Gastroesophageal sphincter (tissue), 4 donors: ENCODE data around the gene SETBP1. TPM values are rescaled to one million over a fixed set of nuclear protein-coding genes. Genes with fewer than 3 reads are reported as not detected.

ENCODE experiments used
- ATAC-seq: fragments of 150-250 bp; one replicate; pipeline ENCODE4 v1.9.1; 2016; ENCODE audit warnings: mild to moderate bottlenecking, moderate library complexity
- H3K27ac ChIP-seq, 4 donors: fragments of 200-600 bp; sonication (generic) in 3 of 4; 1 replicate in 3 of 4; 2 replicates in 1 of 4; pipeline ENCODE4 v1.5.1; 2016 to 2019
- H3K27me3 ChIP-seq: fragments of 200-600 bp; sonication (generic); one replicate; pipeline ENCODE4 v1.5.1; 2019
- H3K36me3 ChIP-seq, 2 donors: fragments of 200-600 bp; sonication (generic); one replicate each; pipeline ENCODE4 v1.5.1; 2019; ENCODE audit warnings: control low read depth in 1 of 2
- H3K4me1 ChIP-seq, 3 donors: fragments of 200-600 bp; sonication (generic); 1 replicate in 2 of 3; 2 replicates in 1 of 3; pipeline ENCODE4 v1.5.1; 2016 to 2019; ENCODE audit warnings: control low read depth in 2 of 3
- H3K4me3 ChIP-seq, 2 donors: fragments of 200-600 bp; sonication (generic); one replicate each; pipeline ENCODE4 v1.5.1; 2019; ENCODE audit warnings: mild to moderate bottlenecking in 1 of 2, moderate library complexity in 1 of 2
- H3K9me3 ChIP-seq, 3 donors: fragments of 200-600 bp; sonication (generic); one replicate each; pipeline ENCODE4 v1.5.1; 2017 to 2019; ENCODE audit warnings: control low read depth in 2 of 3
- EP300 ChIP-seq: sonication (generic); formaldehyde crosslinking; IDR thresholded peaks from one replicate; pipeline ENCODE4 v1.6.1; 2017; ENCODE audit warnings: antibody characterized with exemption, mild to moderate bottlenecking
- POLR2A ChIP-seq, 2 donors: fragments of 450-650 bp; IDR thresholded peaks; one replicate each; pipeline ENCODE4 v1.6.1; 2017; ENCODE audit warnings: antibody characterized with exemption in 2 of 2, mild to moderate bottlenecking in 2 of 2, moderate library complexity in 1 of 2
- POLR2AphosphoS5 ChIP-seq: sonication (generic); formaldehyde crosslinking; IDR thresholded peaks from one replicate; pipeline ENCODE4 v1.6.1; 2017; ENCODE audit warnings: antibody characterized with exemption
- WGBS, 2 donors: methylation state at CpG; one replicate each; pipeline ENCODE4 v1.1.5; 2018; ENCODE audit warnings: low coverage in 1 of 2; 5-methylcytosine and 5-hydroxymethylcytosine counted together
- total RNA-seq, 4 donors: library from RNA; depleted of rRNA; stranded (reverse); fragments of >200 nt; gene quantifications; one replicate each; pipeline ENCODE4 v1.1.0, GENCODE V29; 2016
- TF ChIP-seq, protein P1 (sequence below), 4 experiments: fragments of 200-600 bp in 2 of 4; fragments of 450-650 bp in 2 of 4; sonication (generic) in 1 of 4; IDR thresholded peaks; one replicate each; pipeline ENCODE4 v1.5.1; 2017 to 2019; ENCODE audit warnings: antibody characterized with exemption in 4 of 4, mild to moderate bottlenecking in 2 of 4, moderate library complexity in 2 of 4

Gene SETBP1
- total RNA-seq, 4 donors from 2014 or later: 42.5 to 87.6 (median 67.8) TPM

DNA sequence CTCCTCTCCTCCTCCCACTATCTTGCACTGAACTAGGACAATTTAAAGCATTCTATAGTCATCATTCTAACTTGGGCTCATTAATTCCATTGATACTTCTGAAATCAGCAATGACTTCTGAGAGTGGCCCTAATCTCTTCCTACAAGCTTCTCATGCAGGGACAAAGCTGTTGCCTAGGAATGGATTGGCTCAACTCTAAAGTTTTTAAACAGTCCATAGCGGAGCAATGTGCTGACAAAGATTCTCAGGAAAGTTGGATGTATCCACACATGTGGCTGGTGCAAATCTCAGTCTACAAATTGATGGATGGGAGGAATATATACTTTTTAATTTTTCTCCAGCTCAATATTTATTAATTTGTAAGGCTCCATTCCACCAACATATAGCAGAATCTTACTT lies 388.9 kb downstream of the SETBP1 start:
- TF ChIP-seq EP300 (no peak), POLR2AphosphoS5 (no peak), POLR2A (IDR thresholded peaks at IDR 0.05) (no peak)
- TF ChIP-seq, protein P1, sequence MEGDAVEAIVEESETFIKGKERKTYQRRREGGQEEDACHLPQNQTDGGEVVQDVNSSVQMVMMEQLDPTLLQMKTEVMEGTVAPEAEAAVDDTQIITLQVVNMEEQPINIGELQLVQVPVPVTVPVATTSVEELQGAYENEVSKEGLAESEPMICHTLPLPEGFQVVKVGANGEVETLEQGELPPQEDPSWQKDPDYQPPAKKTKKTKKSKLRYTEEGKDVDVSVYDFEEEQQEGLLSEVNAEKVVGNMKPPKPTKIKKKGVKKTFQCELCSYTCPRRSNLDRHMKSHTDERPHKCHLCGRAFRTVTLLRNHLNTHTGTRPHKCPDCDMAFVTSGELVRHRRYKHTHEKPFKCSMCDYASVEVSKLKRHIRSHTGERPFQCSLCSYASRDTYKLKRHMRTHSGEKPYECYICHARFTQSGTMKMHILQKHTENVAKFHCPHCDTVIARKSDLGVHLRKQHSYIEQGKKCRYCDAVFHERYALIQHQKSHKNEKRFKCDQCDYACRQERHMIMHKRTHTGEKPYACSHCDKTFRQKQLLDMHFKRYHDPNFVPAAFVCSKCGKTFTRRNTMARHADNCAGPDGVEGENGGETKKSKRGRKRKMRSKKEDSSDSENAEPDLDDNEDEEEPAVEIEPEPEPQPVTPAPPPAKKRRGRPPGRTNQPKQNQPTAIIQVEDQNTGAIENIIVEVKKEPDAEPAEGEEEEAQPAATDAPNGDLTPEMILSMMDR (IDR thresholded peaks at IDR 0.05): no peak
- no peaks in the 10 kb centered on the region for H3K27me3 ChIP-seq
- H3K4me3 ChIP-seq: no peak overlapping the region
- no peak overlapping the region for H3K27ac ChIP-seq
- 38 to 56% methylated on average over 1 of the region's 1 CpG for WGBS, 2 donors
- peaks cover 0 to 17% (median 2%) of the 10 kb centered on the region in 3 donors for H3K4me1 ChIP-seq
- peaks cover 0 to 7% of the 10 kb centered on the region in 2 donors for H3K36me3 ChIP-seq
- no peaks in the 10 kb centered on the region for H3K9me3 ChIP-seq
- ATAC-seq: no peak

DNA sequence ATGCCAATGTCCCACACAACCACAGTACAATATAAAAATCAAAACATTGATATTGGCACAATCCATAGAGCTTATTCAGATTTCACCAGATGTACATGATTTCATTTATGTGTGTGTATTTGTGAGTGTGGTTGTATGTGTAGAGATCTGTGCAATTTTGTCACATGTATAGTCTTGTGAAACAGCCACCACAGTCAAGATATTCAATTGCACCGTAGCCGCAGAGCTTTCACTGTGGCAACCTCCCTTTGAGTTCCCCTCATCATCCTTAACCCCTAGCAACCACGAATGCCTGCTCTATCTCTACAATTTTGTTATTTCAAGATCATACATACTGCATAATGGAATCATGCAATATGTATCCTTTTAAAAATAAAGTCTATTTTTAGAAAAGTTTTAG lies 391.3 kb downstream of the SETBP1 start:
- H3K9me3 ChIP-seq: no peaks in the 10 kb centered on the region
- H3K36me3 ChIP-seq: no peaks in the 10 kb centered on the region
- ATAC-seq: no peak
- 83 to 86% methylated on average over 3 of the region's 3 CpGs for WGBS, 2 donors
- H3K4me1 ChIP-seq: peaks cover 0 to 12% (median 2%) of the 10 kb centered on the region in 3 donors
- H3K4me3 ChIP-seq: no peak overlapping the region
- no peak for TF ChIP-seq POLR2AphosphoS5
- TF ChIP-seq EP300: no peak
- TF ChIP-seq POLR2A (IDR thresholded peaks at IDR 0.05): no peak
- TF ChIP-seq, protein P1 (IDR thresholded peaks at IDR 0.05): no peak
- H3K27me3 ChIP-seq: no peaks in the 10 kb centered on the region
- no peak overlapping the region for H3K27ac ChIP-seq

DNA sequence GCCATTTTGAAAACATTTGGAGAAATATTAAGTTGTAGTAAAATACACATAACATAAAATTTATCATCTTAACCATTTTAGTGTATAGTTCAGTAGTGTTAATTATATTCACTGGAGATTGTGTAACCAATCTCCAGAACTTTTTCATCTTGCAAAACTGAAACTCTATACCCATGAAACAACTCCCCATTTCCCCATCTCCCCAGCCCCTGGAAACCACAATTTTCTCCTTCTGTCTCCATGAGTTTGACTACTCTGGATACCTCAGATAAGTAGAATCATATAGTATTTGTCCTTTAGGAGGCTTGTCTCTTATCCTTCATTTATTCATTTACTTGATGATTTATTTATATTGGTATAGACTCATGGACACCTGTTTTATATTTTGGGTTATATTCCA lies 392.9 kb downstream of the SETBP1 start:
- no peaks in the 10 kb centered on the region for H3K9me3 ChIP-seq
- no peak for TF ChIP-seq POLR2AphosphoS5
- TF ChIP-seq EP300: no peak
- TF ChIP-seq POLR2A (IDR thresholded peaks at IDR 0.05): no peak
- TF ChIP-seq, protein P1 (IDR thresholded peaks at IDR 0.05): no peak
- H3K36me3 ChIP-seq: no peaks in the 10 kb centered on the region
- no peak overlapping the region for H3K27ac ChIP-seq
- no peaks in the 10 kb centered on the region for H3K27me3 ChIP-seq
- H3K4me3 ChIP-seq: no peak overlapping the region
- ATAC-seq: no peak
- H3K4me1 ChIP-seq: peaks cover 0 to 10% (median 2%) of the 10 kb centered on the region in 3 donors

DNA sequence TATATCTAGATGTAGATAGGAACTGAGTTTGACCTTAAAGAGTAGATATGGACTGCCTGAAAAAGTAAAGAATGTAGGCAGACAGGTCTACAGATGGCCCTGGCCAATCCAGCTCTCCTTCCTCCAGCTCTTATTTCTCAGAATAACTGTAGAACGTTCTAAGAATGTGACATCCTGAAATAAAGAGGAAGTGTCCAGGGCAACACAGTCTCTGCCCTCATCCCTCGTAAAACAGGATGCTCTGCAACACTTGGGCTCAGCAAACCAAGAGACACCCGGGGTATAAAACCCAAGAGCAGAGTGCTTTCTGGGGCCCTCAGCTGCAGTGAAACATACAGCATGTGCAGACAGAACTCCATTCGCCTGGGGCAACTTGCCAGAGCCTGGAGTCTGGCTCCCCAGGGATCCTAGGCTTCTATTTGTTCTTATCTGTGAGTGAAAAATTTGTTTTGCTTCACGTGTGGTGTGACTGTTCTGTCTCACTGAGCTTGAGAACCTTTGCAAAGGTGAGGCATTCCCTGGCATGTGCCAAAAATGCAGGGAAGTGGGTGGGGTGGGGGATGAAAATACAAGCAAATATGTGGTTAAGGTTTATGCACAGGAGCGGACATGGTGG lies 401.0 kb downstream of the SETBP1 start:
- WGBS, 2 donors: 73% methylated on average over 6 of the region's 6 CpGs; no CpG with 5 or more reads in 1 of the 2 donors
- ATAC-seq: no peak
- H3K27ac ChIP-seq: no peak overlapping the region

More for the DNA sequence above, 401.0 kb downstream of the SETBP1 start:
- TF ChIP-seq POLR2A (IDR thresholded peaks at IDR 0.05) (no peak), POLR2AphosphoS5 (no peak), EP300 (no peak)
- TF ChIP-seq, protein P1 (IDR thresholded peaks at IDR 0.05): no peak
- H3K9me3 ChIP-seq: no peaks in the 10 kb centered on the region
- H3K27me3 ChIP-seq: no peaks in the 10 kb centered on the region
- no peaks in the 10 kb centered on the region for H3K4me1 ChIP-seq
- no peak overlapping the region for H3K4me3 ChIP-seq
- no peaks in the 10 kb centered on the region for H3K36me3 ChIP-seq
